Gastrocnemius medialis (tissue), 4 donors: Measurements from ENCODE around the gene KRT4. TPM values are rescaled to one million over a fixed set of nuclear protein-coding genes. Genes with fewer than 3 reads are reported as not detected.

Experiments
- ATAC-seq, 2 donors: fragments of 150-250 bp; one replicate each; pipeline ENCODE4 v1.9.1; 2016
- DNase-seq, 2 donors: peaks; one replicate each; pipeline ENCODE4 v3.0.0-alpha.2; 2019
- H3K27ac ChIP-seq, 4 donors: fragments of 200-600 bp; sonication (generic); 1 replicate in 1 of 4; 2 replicates in 3 of 4; pipeline ENCODE4 v1.5.1; 2016 to 2018; ENCODE audit warnings: mild to moderate bottlenecking in 2 of 4, moderate library complexity in 1 of 4
- H3K27me3 ChIP-seq, 3 donors: fragments of 200-600 bp; sonication (generic) in 2 of 3; 1 replicate in 1 of 3; 2 replicates in 2 of 3; pipeline versions ENCODE4 v1.5.1 to v1.6.0; 2016 to 2019; ENCODE audit warnings: mild to moderate bottlenecking in 1 of 3, moderate library complexity in 1 of 3
- H3K36me3 ChIP-seq, 2 donors: fragments of 200-600 bp; sonication (generic) in 1 of 2; one replicate each; pipeline ENCODE4 v1.5.1; 2017 to 2018
- H3K4me1 ChIP-seq, 2 donors: fragments of 200-600 bp; sonication (generic) in 1 of 2; one replicate each; pipeline ENCODE4 v1.5.1; 2016 to 2017; ENCODE audit warnings: mild to moderate bottlenecking in 2 of 2
- H3K4me3 ChIP-seq, 4 donors: fragments of 200-600 bp; sonication (generic) in 3 of 4; 1 replicate in 1 of 4; 2 replicates in 3 of 4; pipeline ENCODE4 v1.5.1; 2016 to 2019; ENCODE audit warnings: mild to moderate bottlenecking in 2 of 4
- H3K9me3 ChIP-seq, 3 donors: fragments of 200-600 bp; sonication (generic) in 2 of 3; 1 replicate in 1 of 3; 2 replicates in 2 of 3; pipeline ENCODE4 v1.5.1; 2016 to 2019
- CTCF ChIP-seq, 5 experiments: fragments of 450-650 bp in 3 of 5; fragments of 200-600 bp in 2 of 5; sonication (generic) in 2 of 5; IDR thresholded peaks in 4 of 5; conservative IDR thresholded peaks in 1 of 5; 1 replicate in 4 of 5; 2 replicates in 1 of 5; pipeline ENCODE4 v1.5.1; 2016 to 2019; ENCODE audit warnings: antibody characterized with exemption in 5 of 5, mild to moderate bottlenecking in 3 of 5, moderate library complexity in 3 of 5
- POLR2A ChIP-seq, 2 donors: fragments of 450-650 bp; IDR thresholded peaks; one replicate each; pipeline ENCODE4 v1.6.1; 2017; ENCODE audit warnings: antibody characterized with exemption in 2 of 2, mild to moderate bottlenecking in 2 of 2, moderate library complexity in 2 of 2
- in situ Hi-C, 4 donors: fragments of 200-750 bp; cut with MboI; loops; one replicate each; pipeline versions ENCODE4 v1.15.0 to v1.8.0; 2017; ENCODE audit warnings: low sequenced_read_pairs in 4 of 4
- intact Hi-C: fragments of 100-400 bp; cut with DNase I; formaldehyde crosslinking; loops from one replicate; pipeline ENCODE4 v1.15.1; 2023; ENCODE audit warnings: low total_unique reads
- total RNA-seq, 4 donors: library from RNA; depleted of rRNA; stranded (reverse); fragments of >200 nt; gene quantifications; one replicate each; pipeline versions ENCODE4 v1.1.0 to v1.2.3, GENCODE V29; 2016

KRT4 gene
- total RNA-seq, 4 donors from 2014 or later, result not detected

- no peak for ATAC-seq
- no peaks in the 10 kb centered on the region for H3K9me3 ChIP-seq
- intact Hi-C loops, result no loop called here
- in situ Hi-C loops, result no loop called here
- H3K36me3 ChIP-seq, result no peaks in the 10 kb centered on the region
- no peak for TF ChIP-seq POLR2A (IDR thresholded peaks at IDR 0.05)
- no peak for TF ChIP-seq CTCF (IDR thresholded peaks at IDR 0.05 in 4 of 5, conservative IDR thresholded peaks at IDR 0.05 in 1 of 5)
- H3K27ac ChIP-seq, result no peak overlapping the region
- H3K4me1 ChIP-seq, result no peaks in the 10 kb centered on the region
- H3K4me3 ChIP-seq, result no peak overlapping the region
- no peak for DNase-seq
- H3K27me3 ChIP-seq, result peaks cover 0 to 6% (median 0%) of the 10 kb centered on the region in 3 donors
Measured at GRCh38 chr12:52778833-52779232, 35.1 kb downstream of the KRT4 start.

GRCh38 chr12:52777566-52777965 is 36.4 kb downstream of the KRT4 start:
- no peak overlapping the region for H3K27ac ChIP-seq
- no peak for DNase-seq
- no peak overlapping the region for H3K4me3 ChIP-seq
- in situ Hi-C loops, result no loop called here
- intact Hi-C loops, result no loop called here
- no peaks in the 10 kb centered on the region for H3K36me3 ChIP-seq
- no peak for ATAC-seq
- no peaks in the 10 kb centered on the region for H3K4me1 ChIP-seq
- TF ChIP-seq POLR2A (IDR thresholded peaks at IDR 0.05) (no peak), CTCF (IDR thresholded peaks at IDR 0.05 in 4 of 5, conservative IDR thresholded peaks at IDR 0.05 in 1 of 5) (no peak)
- peaks cover 0 to 3% (median 0%) of the 10 kb centered on the region in 3 donors for H3K27me3 ChIP-seq
- H3K9me3 ChIP-seq, result no peaks in the 10 kb centered on the region

- Histone ChIP-seq H3K4me3 (no peak within 1 kb of the TSS), H3K27ac (no peak within 1 kb of the TSS), H3K4me1 (no peaks in the 10 kb centered on the region), H3K27me3 (peaks cover 0 to 3% (median 0%) of the 10 kb centered on the region in 3 donors), H3K36me3 (no peaks in the 10 kb centered on the region), H3K9me3 (no peaks in the 10 kb centered on the region)
- no peak for DNase-seq
- intact Hi-C loops, result no loop called here
- in situ Hi-C loops, result no loop called here
- no peak for TF ChIP-seq CTCF (IDR thresholded peaks at IDR 0.05 in 4 of 5, conservative IDR thresholded peaks at IDR 0.05 in 1 of 5)
- TF ChIP-seq POLR2A (IDR thresholded peaks at IDR 0.05), result no peak
- ATAC-seq, result no peak
Measured at GRCh38 chr12:52776913-52777395, 37.0 kb downstream of the KRT4 start, which contains the start of gene KRT76. KRT76 (minus strand) TSS chr12:52777345; CDS start chr12:52777291, 54 bp downstream.

- no peak for TF ChIP-seq CTCF (IDR thresholded peaks at IDR 0.05 in 4 of 5, conservative IDR thresholded peaks at IDR 0.05 in 1 of 5)
- no peak for TF ChIP-seq POLR2A (IDR thresholded peaks at IDR 0.05)
- intact Hi-C loops, result no loop called here
- no peaks in the 10 kb centered on the region for H3K36me3 ChIP-seq
- H3K4me1 ChIP-seq, result no peaks in the 10 kb centered on the region
- ATAC-seq (no peak), DNase-seq (no peak)
- peaks cover 0 to 3% (median 0%) of the 10 kb centered on the region in 3 donors for H3K27me3 ChIP-seq
- in situ Hi-C loops, result no loop called here
- no peaks in the 10 kb centered on the region for H3K9me3 ChIP-seq
- H3K4me3 ChIP-seq, result no peak overlapping the region
- H3K27ac ChIP-seq, result no peak overlapping the region
Measured at GRCh38 chr12:52776435-52776834, 37.5 kb downstream of the KRT4 start.
